SKM-1 treated with dmso at 0.1 percent for 144 hours (cell line): ENCODE data around the gene DGKI.
A peak's percentile ranks its signal among the peaks of the same experiment; 100 is the strongest.
"Not testable (repeated sequence)": the region's sequence is repeated elsewhere in the genome, so short reads cannot be mapped to it uniquely, and the experiment has no call there.

Experiments
- DNase-seq: peaks from one replicate; lab custom pipeline; 2025; ENCODE audit not compliant: unreplicated experiment; lab: John Stamatoyannopoulos, UW

Gene DGKI

DNA sequence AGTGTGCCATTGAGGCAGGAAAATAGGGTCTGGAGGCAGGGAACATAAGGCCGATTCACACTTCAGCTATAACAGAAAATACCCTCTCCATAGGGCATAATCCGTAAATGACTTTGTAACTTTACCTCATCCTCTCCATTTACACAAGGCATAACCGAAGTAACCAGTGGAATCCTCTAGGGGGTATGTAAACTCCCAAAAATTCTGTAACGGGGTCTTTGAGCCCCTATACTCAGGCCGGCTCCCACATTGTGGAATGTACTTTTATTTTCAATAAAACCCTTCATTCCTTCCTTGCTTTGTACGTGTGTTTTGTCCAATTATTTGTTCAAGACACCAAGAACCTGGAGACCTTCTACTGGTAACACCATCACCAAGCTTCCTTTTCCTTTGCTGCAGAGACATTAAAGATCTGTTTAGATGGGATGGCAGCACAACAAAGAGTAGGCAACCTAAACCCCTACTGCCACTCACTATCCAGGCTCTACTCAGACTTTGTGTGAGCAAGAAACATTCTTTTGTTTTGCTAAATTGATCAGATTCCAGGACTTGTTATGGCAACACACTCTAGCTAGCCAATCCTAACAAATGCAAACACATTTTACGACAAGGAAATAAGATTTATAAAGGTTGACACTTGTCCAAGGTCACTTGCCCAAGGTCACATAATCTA lies 99.3 kb downstream of the DGKI start:
- no peak for DNase-seq

DNA sequence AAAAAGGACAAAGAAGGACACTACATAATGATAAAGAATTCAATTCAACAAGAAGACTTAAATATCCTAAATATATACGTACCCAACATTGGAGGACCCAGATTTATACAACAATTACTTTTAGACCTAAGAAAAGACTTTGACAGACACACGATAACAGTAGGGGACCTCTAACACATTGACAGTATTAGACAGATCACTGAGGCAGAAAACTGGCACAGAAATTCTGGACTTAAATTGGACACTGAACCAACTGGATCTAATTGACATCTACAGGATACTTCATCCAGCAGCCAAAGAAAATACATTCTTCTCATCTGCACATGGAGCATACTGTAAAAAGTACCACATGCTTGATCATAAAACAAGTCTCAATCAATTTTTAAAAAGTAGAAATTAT lies 103.8 kb downstream of the DGKI start:
- DNase-seq = no peak

DNA sequence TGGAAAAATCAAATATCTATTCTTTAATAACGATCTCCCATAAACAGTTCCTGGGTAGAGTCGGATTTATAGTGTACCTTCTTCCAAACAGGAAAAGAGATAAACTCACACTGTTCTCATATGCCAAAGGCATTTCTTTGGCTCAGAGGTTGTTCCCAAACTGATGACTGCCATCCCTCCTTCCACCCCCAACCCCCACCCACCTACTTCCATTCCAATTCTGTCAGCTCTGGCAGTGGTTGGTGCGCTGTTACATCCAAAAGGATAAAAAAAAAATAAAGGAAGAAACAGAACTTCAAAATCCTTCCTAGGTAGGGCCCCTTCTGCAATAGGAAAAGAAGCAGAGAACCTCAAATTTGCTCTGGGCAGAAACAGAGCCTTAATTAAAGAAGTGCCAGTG lies 104.7 kb downstream of the DGKI start:
- DNase-seq = no peak

DNA sequence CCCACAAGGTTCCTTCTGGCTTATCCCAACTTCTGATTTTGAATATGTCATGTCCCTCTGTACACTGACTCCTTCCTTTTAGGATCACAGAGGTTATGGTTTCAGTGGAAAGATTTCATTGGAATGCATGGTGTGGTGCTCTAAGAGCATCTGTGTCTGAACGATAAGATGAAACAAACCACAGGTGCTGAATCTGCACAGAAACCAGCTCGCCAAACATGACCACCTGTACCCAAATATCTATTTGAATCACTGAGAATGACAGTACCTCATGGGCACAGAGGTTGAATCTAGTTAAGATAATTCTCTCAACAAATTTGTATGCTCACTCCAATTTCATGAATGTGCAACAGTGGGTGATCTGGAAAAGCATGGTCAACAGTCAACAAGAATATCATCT lies 105.3 kb downstream of the DGKI start:
- no peak for DNase-seq

DNA sequence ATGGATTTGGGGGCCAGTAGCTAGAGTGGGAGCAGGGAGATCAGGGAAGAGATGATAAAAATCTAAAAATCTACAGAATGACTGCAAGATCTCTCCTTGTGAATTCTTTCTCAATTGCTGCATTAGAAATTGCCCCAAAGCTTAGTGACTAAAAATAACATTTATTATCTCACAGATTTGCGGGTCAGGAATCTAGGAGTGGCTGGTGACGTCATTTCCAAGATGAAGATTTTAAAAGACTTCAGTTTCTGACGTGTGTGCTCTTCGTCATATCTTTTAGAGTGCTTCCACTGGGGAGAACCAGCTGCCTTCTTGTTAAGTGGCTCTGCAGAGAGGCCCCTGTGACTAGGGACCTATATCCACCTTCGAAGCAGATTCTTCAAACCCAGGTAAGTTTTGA lies 112.6 kb downstream of the DGKI start:
- DNase-seq = no peak

DNA sequence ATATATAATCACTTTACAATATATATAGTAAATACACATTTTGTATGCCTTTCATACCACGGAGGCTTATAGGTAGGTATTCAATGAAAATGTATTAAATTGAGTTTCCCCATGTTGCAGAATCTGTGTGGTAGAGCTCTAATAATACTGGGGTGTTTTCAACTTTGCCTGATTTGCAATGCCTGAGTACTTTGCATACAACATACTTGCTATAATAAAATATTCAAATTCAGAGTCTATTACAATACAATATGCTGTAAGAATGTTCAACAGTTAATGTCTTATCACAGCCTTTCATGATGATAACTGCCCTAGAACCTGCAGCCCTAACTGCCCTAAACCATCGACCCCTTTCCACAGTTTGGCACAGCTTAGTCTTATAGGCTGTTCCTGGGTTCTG lies 114.6 kb downstream of the DGKI start:
- DNase-seq = no peak

DNA sequence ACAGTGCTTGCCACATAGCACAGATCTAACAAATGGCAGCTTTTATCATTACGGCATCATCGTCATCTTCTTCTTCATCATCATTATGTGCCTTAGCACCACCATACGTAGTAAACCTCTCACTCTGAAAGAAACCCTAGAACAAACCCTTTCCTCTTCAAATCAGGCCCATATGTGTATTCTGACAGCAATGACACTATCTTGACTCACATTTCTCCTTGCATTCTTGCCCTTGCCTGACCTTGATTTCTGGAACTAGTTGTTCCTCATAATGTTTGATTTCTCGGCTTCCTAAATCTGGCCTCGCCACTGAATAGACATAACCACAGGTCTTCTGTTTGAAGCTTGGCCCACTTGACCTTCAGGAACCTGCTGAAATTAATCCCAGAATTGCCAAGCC lies 115.3 kb downstream of the DGKI start:
- DNase-seq = no peak

DNA sequence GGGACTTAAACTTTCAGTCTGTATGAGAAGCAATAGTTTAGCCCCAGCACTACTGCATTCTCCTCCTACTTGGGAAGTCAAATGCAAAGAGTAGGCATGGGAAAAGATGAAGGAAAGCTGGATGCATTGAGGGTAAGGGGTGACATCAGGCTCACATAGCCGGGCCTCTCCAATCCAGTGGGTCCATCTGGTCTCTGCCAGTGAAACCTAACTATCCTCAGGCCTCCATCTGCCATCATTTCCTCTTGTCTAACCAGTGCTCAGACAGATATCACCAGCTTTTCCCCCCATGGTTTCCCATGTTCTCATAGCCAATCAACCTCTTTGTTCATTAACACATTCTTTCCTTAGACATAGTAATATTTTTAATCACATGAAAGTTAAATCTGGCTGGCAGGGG lies 118.3 kb downstream of the DGKI start:
- no peak for DNase-seq

DNA sequence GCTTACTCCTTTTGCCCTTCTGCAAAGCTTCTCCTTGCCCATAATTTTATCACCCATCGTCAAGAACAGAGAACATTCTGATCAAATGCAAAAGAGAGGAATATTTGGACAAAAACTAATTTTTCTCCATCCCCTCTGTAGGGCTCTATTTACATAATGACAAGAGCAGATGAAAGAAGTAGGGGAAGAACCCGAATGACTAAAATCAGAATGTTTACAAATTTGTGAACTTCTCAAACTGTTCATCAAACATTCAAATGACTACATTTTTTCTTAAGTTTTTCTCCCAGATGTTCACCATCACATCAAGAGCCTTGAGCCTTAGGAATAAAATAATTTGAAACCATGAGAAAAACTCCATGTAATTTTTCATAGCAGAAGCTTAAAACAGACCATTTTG lies 119.4 kb downstream of the DGKI start:
- DNase-seq = no peak

DNA sequence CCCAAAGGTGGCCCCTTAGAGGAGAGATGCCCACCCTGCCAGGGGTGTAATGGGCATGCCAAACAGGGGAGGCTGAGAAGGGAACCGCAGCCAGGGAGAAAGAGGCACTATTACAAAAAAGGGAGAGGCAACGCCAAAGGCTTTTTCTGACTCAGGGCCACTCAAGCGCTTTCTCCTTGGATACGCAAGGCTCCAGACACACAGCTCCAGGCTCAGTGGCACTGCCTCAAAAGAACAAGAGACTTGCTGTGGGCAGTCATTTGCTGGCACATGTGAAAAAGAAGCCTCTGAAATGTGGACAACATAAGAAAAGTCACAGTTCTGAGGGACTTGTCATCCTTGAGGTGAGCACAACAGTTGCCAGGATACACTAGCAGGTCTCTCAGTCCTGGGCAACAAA lies 128.4 kb downstream of the DGKI start:
- DNase-seq = no peak

DNA sequence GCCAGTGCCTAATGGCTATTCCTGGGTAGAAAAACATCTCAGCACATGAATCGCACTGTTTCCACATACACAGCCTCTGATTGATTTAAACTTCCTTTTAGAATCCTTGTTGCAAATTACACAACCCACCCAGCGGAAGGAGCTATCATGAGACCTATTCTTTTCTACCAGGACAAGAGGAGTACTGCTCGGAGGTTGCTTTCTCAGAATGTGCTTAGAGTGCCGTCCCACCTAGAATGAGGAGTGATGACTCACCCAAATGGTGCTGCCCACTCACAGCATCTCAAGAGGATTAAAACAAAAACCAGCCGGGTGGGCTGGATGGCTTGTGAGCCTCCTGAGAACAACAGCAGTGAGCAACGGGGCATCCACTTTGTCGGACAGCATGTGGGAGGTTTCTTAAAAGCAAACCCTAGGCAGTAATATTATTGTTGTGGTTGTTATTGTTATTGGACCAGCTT lies 128.9 kb downstream of the DGKI start:
- DNase-seq = peak; percentile 68

DNA sequence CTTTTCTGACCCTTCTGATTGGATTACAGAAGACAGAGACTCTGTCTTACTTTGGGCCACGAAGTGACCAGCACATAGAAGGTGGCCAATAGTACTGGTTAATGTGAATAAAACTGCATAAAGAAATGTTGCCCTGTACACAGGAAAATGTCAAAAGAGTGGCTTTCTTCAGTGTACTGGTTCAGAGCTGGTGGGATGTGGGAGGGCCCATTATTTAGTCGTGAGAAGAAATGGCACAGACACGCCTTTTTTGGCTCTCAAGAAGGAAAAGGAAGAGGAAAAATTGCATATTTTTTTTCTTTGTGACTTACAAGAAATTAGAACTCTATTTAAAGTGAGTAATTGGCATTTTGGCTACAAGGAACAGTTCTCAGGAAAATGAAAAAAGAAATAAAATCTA lies 129.7 kb downstream of the DGKI start:
- DNase-seq = no peak

DNA sequence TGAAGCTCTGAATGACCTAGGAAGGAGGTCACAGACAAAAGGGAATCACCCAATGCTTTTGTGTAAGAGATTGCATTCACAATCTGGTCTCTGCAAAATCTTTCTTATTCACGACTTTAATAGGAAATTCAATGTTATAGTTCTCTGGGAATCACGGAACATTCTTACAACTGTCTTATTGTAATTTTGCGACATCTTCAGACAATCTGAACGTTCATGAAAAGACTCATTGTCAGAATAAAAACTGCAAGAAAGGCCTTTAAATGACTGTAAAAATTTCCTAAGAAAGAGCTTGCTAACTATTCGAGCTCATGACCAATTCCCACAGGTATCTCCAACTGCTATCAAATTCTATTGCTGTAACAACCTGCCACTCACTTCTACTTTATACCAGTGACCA lies 130.7 kb downstream of the DGKI start:
- DNase-seq = no peak

DNA sequence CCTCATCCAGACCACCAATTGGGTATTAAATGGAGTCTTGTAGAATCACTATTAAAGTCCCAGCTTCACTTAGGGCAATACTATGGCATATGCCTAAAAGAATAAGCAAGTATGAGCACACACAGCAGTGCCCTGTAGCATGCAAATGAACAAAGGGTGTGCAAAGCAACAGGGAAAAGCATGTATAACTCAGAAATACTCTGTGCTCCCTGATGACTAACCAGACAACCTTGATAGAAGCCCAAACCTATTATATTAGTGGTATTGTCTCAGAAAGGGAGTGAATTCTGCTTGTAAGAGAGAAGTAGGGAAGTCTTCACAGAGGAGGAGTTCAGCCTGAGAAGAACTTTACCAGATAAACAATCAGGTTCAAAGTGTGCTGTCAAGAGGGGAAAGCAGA lies 131.2 kb downstream of the DGKI start:
- no peak for DNase-seq

DNA sequence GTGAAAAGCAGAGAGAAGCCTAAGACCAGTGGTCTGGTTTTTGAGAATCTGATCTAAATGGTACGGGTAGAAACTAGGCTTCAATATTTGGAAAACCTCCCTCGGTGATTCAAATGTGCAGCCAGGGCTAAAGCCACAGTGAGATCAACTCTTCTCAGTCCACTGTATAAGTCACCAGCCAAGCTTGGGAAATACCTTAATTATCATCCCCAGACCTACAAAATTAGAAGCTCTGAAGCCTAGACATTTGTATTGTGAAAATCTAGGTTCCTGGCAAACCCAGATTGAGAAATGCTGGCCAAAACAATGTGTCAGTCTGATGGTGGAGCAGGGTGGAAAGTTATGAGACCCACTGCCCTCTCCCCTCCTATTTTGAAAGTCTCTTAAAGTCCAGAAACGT lies 131.7 kb downstream of the DGKI start:
- no peak for DNase-seq

DNA sequence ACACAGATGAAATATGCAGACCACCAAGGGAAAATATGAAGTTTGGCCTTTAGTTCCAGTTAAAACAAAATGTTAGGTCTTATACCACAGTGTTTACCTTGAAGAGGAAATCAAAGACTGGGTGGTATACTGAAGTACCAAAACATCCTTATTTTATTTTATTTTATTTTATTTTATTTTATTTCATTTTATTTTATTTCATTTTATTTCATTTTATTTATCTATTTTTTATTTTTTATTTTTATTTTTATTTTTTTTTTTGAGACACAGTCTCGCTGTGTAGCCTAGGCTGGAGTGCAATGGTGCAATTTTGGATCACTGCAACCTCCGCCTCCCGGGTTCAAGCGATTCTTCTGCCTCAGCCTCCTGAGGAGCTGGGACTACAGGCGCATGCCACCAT lies 140.4 kb downstream of the DGKI start:
- not testable (repeated sequence) for DNase-seq

DNA sequence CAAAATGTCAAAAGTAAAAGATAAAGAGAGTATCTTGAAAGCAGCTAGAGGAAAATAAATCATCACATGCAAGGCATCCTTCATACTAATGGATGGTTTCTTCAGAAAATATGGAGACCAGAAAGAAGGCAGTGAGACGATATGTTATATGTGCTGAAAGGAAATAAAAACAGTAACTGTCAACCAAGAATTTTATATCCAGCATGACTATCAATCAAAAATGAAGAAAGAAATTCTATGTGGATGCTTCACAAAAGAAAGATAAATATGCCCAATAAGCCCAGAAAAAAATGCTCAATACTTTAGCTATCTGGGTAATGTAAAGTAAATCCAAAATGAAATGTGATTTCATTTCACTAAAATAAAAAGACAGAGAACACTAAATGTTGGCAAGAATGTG lies 142.1 kb downstream of the DGKI start:
- DNase-seq = no peak

DNA sequence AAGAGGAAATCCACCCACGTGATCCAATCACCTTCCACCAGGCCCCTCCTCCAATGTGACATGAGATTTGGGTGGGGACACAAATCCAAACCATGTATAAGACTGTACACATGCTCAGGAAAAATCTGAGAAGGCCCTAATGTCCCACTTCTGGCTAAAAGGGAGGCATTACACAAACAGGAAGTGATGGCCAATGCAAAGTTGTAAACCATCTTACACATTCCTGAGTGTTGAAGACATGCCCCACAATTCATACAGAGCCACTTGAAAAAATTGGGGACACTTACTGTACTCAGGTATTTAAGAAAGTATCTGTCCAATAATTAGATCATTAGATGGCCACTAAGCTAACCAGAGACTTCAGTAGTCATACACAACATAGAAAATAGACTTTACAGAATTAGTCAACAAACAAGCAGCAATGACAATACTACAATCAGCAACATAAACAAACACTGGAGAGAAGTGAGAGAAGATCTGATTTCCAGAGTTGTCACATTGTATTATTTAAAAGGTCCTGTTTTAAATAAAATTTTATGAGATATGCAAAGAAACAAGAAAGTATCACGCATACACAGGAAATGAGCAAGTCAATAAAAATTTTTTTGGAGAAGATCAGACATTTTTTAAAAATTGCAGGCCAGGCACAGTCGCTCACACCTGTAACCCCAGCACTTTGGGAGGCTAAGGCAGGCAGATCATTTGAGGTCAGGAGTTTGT lies 143.3 kb downstream of the DGKI start:
- no peak for DNase-seq

DNA sequence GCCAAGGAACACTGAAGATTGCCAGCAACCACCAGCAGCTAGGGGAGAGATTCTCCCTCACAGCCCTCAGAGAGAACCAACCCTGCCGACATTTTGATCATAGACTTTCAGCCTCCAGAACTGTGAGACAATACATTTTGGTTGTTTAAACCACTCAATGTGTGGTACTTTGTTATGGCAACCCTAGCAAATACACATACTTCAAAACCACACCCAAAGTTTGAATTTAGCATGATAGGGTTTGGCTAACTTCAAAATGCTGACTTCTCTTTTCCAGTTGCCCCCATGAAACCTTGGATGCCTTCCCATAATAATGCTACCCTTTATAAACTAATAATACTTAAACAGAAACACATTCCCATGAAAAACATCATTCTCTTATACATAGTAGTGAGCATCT lies 149.8 kb downstream of the DGKI start:
- DNase-seq = no peak

DNA sequence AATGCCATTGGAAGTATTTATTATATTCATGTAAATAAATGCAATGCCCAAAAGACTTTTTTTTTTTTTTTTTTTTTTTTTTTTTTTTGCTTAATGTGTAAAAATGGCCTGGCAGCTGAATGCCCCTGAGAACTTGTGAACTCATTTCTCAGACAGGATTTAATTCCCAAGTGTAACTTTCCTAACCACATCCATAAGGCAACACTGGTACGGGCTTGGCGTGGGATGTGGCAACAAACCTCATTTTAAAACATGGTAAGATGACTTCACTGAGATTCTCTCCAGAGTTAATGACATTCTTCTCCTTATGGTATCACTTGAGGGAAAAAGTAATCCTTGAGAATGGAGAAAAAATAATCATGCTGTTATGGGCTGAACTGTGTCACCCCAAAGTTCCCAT lies 150.4 kb downstream of the DGKI start:
- no peak for DNase-seq

DNA sequence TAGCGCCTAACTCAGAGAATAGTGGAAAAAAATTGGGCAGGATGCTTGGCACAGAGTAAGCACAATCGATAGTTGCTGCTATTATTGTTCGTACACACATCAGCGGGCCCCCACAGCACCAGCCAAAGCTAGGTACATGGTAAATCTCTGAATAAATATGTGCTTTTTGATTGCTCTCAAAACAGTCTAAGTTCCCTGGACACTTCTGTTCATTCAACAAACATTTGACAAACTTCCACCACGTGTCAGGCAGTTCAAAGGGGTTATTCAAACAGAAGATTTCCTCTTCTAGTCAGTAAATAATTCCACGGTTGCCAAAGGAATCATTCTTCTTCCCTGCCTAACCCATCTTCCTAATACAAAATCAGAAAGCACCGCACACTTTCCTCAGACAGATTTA lies 150.8 kb downstream of the DGKI start:
- no peak for DNase-seq

DNA sequence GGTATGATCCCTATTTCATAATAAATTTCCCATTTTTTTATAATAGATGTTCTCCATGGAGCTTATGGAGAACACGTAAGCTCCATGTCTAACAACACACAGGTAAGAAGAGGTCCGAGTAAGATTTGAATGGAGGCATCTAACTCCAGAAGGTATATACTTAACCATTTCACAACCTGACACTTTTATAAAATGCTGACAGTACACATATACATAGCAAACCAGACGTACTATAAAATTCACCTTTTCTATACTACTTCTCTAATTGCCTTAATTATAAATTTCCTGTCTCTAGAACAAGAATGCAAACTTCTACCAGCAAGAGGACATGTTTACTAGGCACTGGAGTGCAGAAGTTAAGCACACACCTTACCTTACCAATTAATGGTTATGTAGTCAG lies 151.3 kb downstream of the DGKI start:
- no peak for DNase-seq

DNA sequence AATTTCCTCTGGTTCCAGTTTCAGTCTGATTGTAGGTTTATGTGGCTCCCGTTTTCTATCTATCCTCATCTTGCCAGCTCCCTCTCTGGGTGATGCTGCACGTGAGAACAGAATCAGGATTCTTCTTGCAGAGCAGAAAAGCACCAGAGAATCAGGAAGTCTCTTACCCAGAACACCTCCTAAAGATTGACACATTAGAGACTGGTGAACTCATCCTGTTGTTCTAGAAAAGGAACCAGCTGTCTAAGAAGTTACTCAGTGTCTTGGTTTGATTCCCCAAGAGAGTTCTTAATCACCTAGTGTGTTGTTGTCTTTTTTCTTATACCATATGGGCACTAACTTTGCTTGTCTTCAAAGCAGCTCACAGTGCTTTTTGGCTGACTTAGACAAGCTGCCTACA lies 152.4 kb downstream of the DGKI start:
- no peak for DNase-seq
